ENCODE data around the gene RRP1B. TPM values are rescaled to one million over a fixed set of nuclear protein-coding genes. Genes with fewer than 3 reads are reported as not detected.

The RRP1B gene
- total and polyA plus RNA-seq, 2 of the 13 experiments (the other 11 are each of a cell fraction or from before 2014, with no cell fraction given), result 16.3 to 46.2 TPM

- no peak for TF ChIP-seq RAD51 (IDR thresholded peaks at IDR 0.05; ENCODE audit: borderline replicate concordance)
These were observed 3.7 kb downstream of the RRP1B start (continued) for GRCh38 chr21:43663033-43663432.

DNA sequence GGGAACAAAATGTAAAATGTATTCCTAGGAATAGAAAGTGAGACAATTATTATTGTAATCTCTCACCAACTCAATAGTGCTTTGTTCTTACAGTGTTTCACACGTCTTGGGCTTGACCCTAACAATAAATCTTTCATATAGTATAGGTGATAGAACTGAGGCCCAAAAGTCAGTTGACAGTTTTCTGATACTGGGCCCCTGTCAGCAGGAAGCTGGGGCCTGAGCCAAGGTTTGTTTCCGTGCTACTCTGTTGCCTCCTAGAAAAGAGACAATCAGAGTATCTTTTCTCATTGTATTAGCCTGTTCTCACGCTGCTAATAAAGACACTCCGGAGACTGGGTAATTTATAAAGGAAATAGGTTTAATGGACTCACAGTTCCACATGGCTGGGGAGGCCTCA is 5.0 kb downstream of the RRP1B start:
- no peak for DNase-seq (ENCODE audit: low spot score)
- intact Hi-C loops (cut with micrococcal nuclease; ENCODE audit: unreplicated experiment), result no loop called here
- Histone ChIP-seq H3K9ac (ENCODE audit: insufficient read depth, low read depth, low read length) (no peak overlapping the region), H3K27ac (ENCODE audit: extremely low read length, insufficient read depth, low read length) (no peak overlapping the region), H4K20me1 (ENCODE audit: insufficient read depth, low read length) (peaks cover 6% of the 10 kb centered on the region; the same call in 1 of the 2 replicates), H3K36me3 (replicated peaks in 1 of 2; ENCODE audit: control insufficient read depth in 1 of 2, insufficient read depth in 2 of 2, low read length in 2 of 2) (peaks cover 10 to 52% of the 10 kb centered on the region in 2 experiments; a peak in 4 of 5 replicates), H3K4me3 (replicated peaks in 1 of 3; ENCODE audit: insufficient read depth in 1 of 3, low read depth in 2 of 3, low read length in 3 of 3) (no peak overlapping the region), H3K27me3 (ENCODE audit: control insufficient read depth in 1 of 2, insufficient read depth in 2 of 2, low read length in 2 of 2) (no peaks in the 10 kb centered on the region), H3K9me3 (ENCODE audit: low read length) (no peaks in the 10 kb centered on the region), H2AFZ (ENCODE audit: low read length) (no peak overlapping the region), H3K4me1 (ENCODE audit: insufficient read depth, low read length) (peaks cover 52% of the 10 kb centered on the region), H3K4me2 (ENCODE audit: low read depth, low read length) (no peak overlapping the region), H3K79me2 (ENCODE audit: insufficient read depth, low read length) (peaks cover 84% of the 10 kb centered on the region)
- FAIRE-seq, result no peak
- POLR2A ChIA-PET, result no interaction called here
- no TSS peak for BruUV-seq (replicated peaks)
- ATAC-seq, result no peak
- in situ Hi-C loops (cut with HindIII; ENCODE audit: extremely low pct_ligation_motif_present, low pct_unique_long_range_greater_than_20kb), result no loop called here
- CTCF ChIA-PET (ENCODE audit: low intra/inter-chr PET ratio, low total read pairs), result no interaction called here
- 90% methylated on average over 4 of the region's 4 CpGs for WGBS (ENCODE audit: low lambda C conversion rate)
- TF ChIP-seq PHF21A (CRISPR knock-in tag; IDR thresholded peaks at IDR 0.05) (no peak), SMAD3 (CRISPR knock-in tag; IDR thresholded peaks at IDR 0.05) (no peak), ZSCAN12 (CRISPR knock-in tag; IDR thresholded peaks at IDR 0.05) (no peak), KDM5A (IDR thresholded peaks at IDR 0.05; ENCODE audit: borderline replicate concordance, low read length) (no peak), JARID2 (CRISPR knock-in tag; IDR thresholded peaks at IDR 0.05; ENCODE audit: insufficient replicate concordance) (no peak), ZSCAN31 (CRISPR knock-in tag; IDR thresholded peaks at IDR 0.05; ENCODE audit: low read depth) (no peak), NR2F2 (IDR thresholded peaks at IDR 0.05; ENCODE audit: borderline replicate concordance, low read depth) (no peak), GABPA (IDR thresholded peaks at IDR 0.05; ENCODE audit: low read depth, low read length) (no peak), GABPA (CRISPR knock-in tag; IDR thresholded peaks at IDR 0.05; ENCODE audit: low read depth) (no peak), FOXK2 (IDR thresholded peaks at IDR 0.05) (no peak), SNAI1 (CRISPR knock-in tag; IDR thresholded peaks at IDR 0.05; ENCODE audit: borderline replicate concordance) (no peak), ATF5 (CRISPR knock-in tag; IDR thresholded peaks at IDR 0.05; ENCODE audit: low read depth) (no peak), HDAC6 (IDR thresholded peaks at IDR 0.05; ENCODE audit: low read depth, low read length) (no peak), TSC22D2 (CRISPR knock-in tag; IDR thresholded peaks at IDR 0.05; ENCODE audit: borderline replicate concordance) (no peak), MTERF4 (CRISPR knock-in tag; IDR thresholded peaks at IDR 0.05) (no peak), ZFP36L1 (CRISPR knock-in tag; IDR thresholded peaks at IDR 0.05) (no peak)
- TF ChIP-seq, protein P1, sequence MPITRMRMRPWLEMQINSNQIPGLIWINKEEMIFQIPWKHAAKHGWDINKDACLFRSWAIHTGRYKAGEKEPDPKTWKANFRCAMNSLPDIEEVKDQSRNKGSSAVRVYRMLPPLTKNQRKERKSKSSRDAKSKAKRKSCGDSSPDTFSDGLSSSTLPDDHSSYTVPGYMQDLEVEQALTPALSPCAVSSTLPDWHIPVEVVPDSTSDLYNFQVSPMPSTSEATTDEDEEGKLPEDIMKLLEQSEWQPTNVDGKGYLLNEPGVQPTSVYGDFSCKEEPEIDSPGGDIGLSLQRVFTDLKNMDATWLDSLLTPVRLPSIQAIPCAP (CRISPR knock-in tag; IDR thresholded peaks at IDR 0.05; ENCODE audit: low read depth), result no peak
